HepG2 (cell line): ENCODE measurements around the gene MDP1. TPM values are rescaled to one million over a fixed set of nuclear protein-coding genes. Genes with fewer than 3 reads are reported as not detected.

ENCODE experiments used
- AHDC1 ChIP-seq: sonication (generic); formaldehyde crosslinking; IDR thresholded peaks from 2 replicates; pipeline ENCODE4 v1.5.1; 2020; ENCODE audit warnings: mild to moderate bottlenecking, missing genetic modification reagents, borderline replicate concordance
- AHR ChIP-seq: IDR thresholded peaks from 2 replicates; pipeline ENCODE4 v1.6.1; 2018; ENCODE audit warnings: missing genetic modification reagents, missing compliant biosample characterization
- ATF7-NPFF ChIP-seq: sonication (generic); formaldehyde crosslinking; IDR thresholded peaks from 2 replicates; pipeline ENCODE4 v1.8.1; 2023; ENCODE audit warnings: mild to moderate bottlenecking, low read depth, missing genetic modification reagents, moderate library complexity
- ELF1 ChIP-seq: sonication (generic); formaldehyde crosslinking; IDR thresholded peaks from 2 replicates; pipeline ENCODE4 v1.4.0; 2020; ENCODE audit warnings: missing genetic modification reagents
- GATA4 ChIP-seq: sonication (generic); IDR thresholded peaks from 2 replicates; pipeline ENCODE4 v1.6.1; 2016; ENCODE audit warnings: antibody characterized with exemption, low read depth, borderline replicate concordance
- KDM1A ChIP-seq: IDR thresholded peaks from 2 replicates; pipeline ENCODE4 v1.6.1; 2016; ENCODE audit warnings: missing compliant biosample characterization
- KLF15 ChIP-seq: sonication (generic); formaldehyde crosslinking; IDR thresholded peaks from 2 replicates; pipeline ENCODE4 v1.8.1; 2023; ENCODE audit warnings: borderline replicate concordance, mild to moderate bottlenecking, inconsistent platforms, missing genetic modification reagents, mixed read lengths
- MAFK ChIP-seq, 2 experiments: IDR thresholded peaks in 1 of 2; conservative IDR thresholded peaks in 1 of 2; 2 replicates each; pipeline ENCODE4 v1.6.1; 2011; ENCODE audit warnings: improper control_type of control experiment in 2 of 2, low read length in 2 of 2
- MED1 ChIP-seq: sonication (generic); formaldehyde crosslinking; IDR thresholded peaks from 2 replicates; pipeline ENCODE4 v1.4.0; 2020; ENCODE audit warnings: missing genetic modification reagents
- NFIB ChIP-seq: sonication (generic); formaldehyde crosslinking; IDR thresholded peaks from 2 replicates; pipeline ENCODE4 v1.9.0; 2021; ENCODE audit warnings: missing genetic modification reagents, mild to moderate bottlenecking, borderline replicate concordance
- NKX3-1 ChIP-seq: sonication (generic); formaldehyde crosslinking; IDR thresholded peaks from 2 replicates; pipeline ENCODE4 v1.5.0; 2020; ENCODE audit warnings: missing genetic modification reagents
- SAP130 ChIP-seq: IDR thresholded peaks from 2 replicates; pipeline ENCODE4 v1.6.1; 2016; ENCODE audit warnings: low read depth
- SKI ChIP-seq: fragments of 450-650 bp; IDR thresholded peaks from one replicate; pipeline ENCODE4 v1.6.1; 2018; ENCODE audit warnings: mild to moderate bottlenecking; ENCODE audit not compliant: partially characterized antibody
- SP5 ChIP-seq: IDR thresholded peaks from 2 replicates; pipeline ENCODE4 v1.6.1; 2016; ENCODE audit warnings: low read depth, borderline replicate concordance
- SRSF1 ChIP-seq: fragments of 200-400 bp; formaldehyde crosslinking; optimal IDR thresholded peaks from 2 replicates; pipeline ENCODE3; 2017; ENCODE audit warnings: mild to moderate bottlenecking, low read depth, low read length, moderate library complexity
- TAF1 ChIP-seq: sonication (generic); formaldehyde crosslinking; IDR thresholded peaks from 2 replicates; pipeline ENCODE4 v1.4.0; 2020; ENCODE audit warnings: missing genetic modification reagents
- ZBTB2 ChIP-seq: sonication (generic); formaldehyde crosslinking; IDR thresholded peaks from 2 replicates; pipeline ENCODE4 v1.8.0; 2022; ENCODE audit warnings: low read depth, missing genetic modification reagents
- ZNF30 ChIP-seq: sonication (generic); formaldehyde crosslinking; IDR thresholded peaks from 2 replicates; pipeline ENCODE4 v1.5.0; 2020; ENCODE audit warnings: mild to moderate bottlenecking, missing genetic modification reagents
- ZNF33A ChIP-seq: sonication (generic); formaldehyde crosslinking; IDR thresholded peaks from 2 replicates; pipeline ENCODE4 v1.5.1; 2020; ENCODE audit warnings: missing genetic modification reagents, mild to moderate bottlenecking, moderate library complexity, borderline replicate concordance
- ZNF350 ChIP-seq: sonication (generic); formaldehyde crosslinking; IDR thresholded peaks from 2 replicates; pipeline ENCODE4 v1.4.0; 2020; ENCODE audit warnings: mild to moderate bottlenecking, low read depth, missing genetic modification reagents, borderline replicate concordance
- ZNF724P ChIP-seq: sonication (generic); formaldehyde crosslinking; IDR thresholded peaks from 2 replicates; pipeline ENCODE4 v1.8.0; 2022; ENCODE audit warnings: missing genetic modification reagents, borderline replicate concordance
- ZNF780A ChIP-seq: sonication (generic); formaldehyde crosslinking; IDR thresholded peaks from 2 replicates; pipeline ENCODE4 v1.8.0; 2022; ENCODE audit warnings: mild to moderate bottlenecking, missing genetic modification reagents, moderate library complexity
- polyA plus RNA-seq, 8 experiments: library from polyadenylated mRNA; depleted of rRNA in 3 of 8; stranded (reverse) in 7 of 8; unstranded in 1 of 8; fragments of >200 nt; fragmentation: Illumina TruSeq in 4 of 8; extraction: Trizol in 4 of 8; gene quantifications; 2 replicates each; pipeline versions ENCODE4 v1.2.1 to v1.2.3, GENCODE V29; 2011 to 2016; ENCODE audit warnings: low read depth in 4 of 8, missing spikeins in 1 of 8, mixed read lengths in 1 of 8; ENCODE audit not compliant: insufficient read depth in 1 of 8
- total RNA-seq, 5 experiments: library from RNA; depleted of rRNA; stranded (reverse); fragments of >200 nt; fragmentation: Illumina TruSeq; extraction: Trizol; gene quantifications; 2 replicates each; pipeline ENCODE4 v1.2.3, GENCODE V29; 2016; ENCODE audit warnings: low read depth in 1 of 5
- TF ChIP-seq, protein P1 (sequence below): sonication (generic); formaldehyde crosslinking; IDR thresholded peaks from 2 replicates; pipeline ENCODE4 v1.5.0; 2020; ENCODE audit warnings: missing genetic modification reagents

MDP1 gene
- total and polyA plus RNA-seq, 2 of the 13 experiments (the other 11 are each of a cell fraction or from before 2014, with no cell fraction given): 44.1 to 48.7 TPM

GRCh38 chr14:24188251-24189058 is 27.4 kb downstream of the MDP1 start, which contains the start of gene IPO4 (continued):
- peak; percentile 79; the same call in 1 of the 2 replicates for TF ChIP-seq ZNF30 (CRISPR knock-in tag)
- TF ChIP-seq ZNF724P (CRISPR knock-in tag): peak; percentile 77
- no peak for TF ChIP-seq ZNF33A (CRISPR knock-in tag)
- no peak for TF ChIP-seq ZNF780A (CRISPR knock-in tag)
- TF ChIP-seq GATA4: peak; percentile 79; the same call in 1 of the 2 replicates
- TF ChIP-seq KLF15 (CRISPR knock-in tag): peak; percentile 98; the same call in 1 of the 2 replicates
- peak; percentile 97 for TF ChIP-seq TAF1 (CRISPR knock-in tag)
- TF ChIP-seq KDM1A: peak; percentile 65; the same call in 1 of the 2 replicates
- peak; percentile 99 for TF ChIP-seq AHR (CRISPR knock-in tag)
- peak; percentile 100 for TF ChIP-seq ZNF350 (CRISPR knock-in tag)
- TF ChIP-seq SAP130 (CRISPR knock-in tag): peak; percentile 100
- peak; percentile 82 for TF ChIP-seq SKI
- peak; percentile 94 for TF ChIP-seq NKX3-1 (CRISPR knock-in tag)
- peak; percentile 97 for TF ChIP-seq SP5 (CRISPR knock-in tag)
- TF ChIP-seq ELF1 (CRISPR knock-in tag): peak; percentile 97
- TF ChIP-seq MED1 (CRISPR knock-in tag): peak; percentile 97
- TF ChIP-seq ZBTB2 (CRISPR knock-in tag): no peak
- TF ChIP-seq, protein P1, sequence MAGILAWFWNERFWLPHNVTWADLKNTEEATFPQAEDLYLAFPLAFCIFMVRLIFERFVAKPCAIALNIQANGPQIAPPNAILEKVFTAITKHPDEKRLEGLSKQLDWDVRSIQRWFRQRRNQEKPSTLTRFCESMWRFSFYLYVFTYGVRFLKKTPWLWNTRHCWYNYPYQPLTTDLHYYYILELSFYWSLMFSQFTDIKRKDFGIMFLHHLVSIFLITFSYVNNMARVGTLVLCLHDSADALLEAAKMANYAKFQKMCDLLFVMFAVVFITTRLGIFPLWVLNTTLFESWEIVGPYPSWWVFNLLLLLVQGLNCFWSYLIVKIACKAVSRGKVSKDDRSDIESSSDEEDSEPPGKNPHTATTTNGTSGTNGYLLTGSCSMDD (CRISPR knock-in tag): no peak; the same call in none of the 2 replicates
- no peak for TF ChIP-seq AHDC1 (CRISPR knock-in tag)
- TF ChIP-seq SRSF1: peak; percentile 98
- TF ChIP-seq NFIB (CRISPR knock-in tag): peak; percentile 93; the same call in 1 of the 2 replicates
- TF ChIP-seq ATF7-NPFF (CRISPR knock-in tag): peak; percentile 97
- TF ChIP-seq MAFK (conservative IDR thresholded peaks at IDR 0.05 in 1 of 2, IDR thresholded peaks at IDR 0.05 in 1 of 2; ENCODE audit: low read length in 2 of 2): no peak
